Hepatocyte (in vitro differentiated cells): ENCODE results near the gene SPNS2.

Source experiments
- CTCF ChIP-seq: fragments of 200-600 bp; sonication (generic); IDR thresholded peaks from 2 replicates; pipeline ENCODE4 v1.5.1; 2016; ENCODE audit warnings: antibody characterized with exemption, mild to moderate bottlenecking; ENCODE audit not compliant: poor library complexity
- EZH2 ChIP-seq: fragments of 200-600 bp; sonication (generic); IDR thresholded peaks from 2 replicates; pipeline ENCODE4 v1.6.1; 2016; ENCODE audit warnings: antibody characterized with exemption, mild to moderate bottlenecking, borderline replicate concordance
- EZH2phosphoT487 ChIP-seq: fragments of 200-600 bp; sonication (generic); IDR thresholded peaks from one replicate; pipeline ENCODE4 v1.6.1; 2018; ENCODE audit warnings: antibody characterized with exemption, mild to moderate bottlenecking, low read depth, moderate library complexity; ENCODE audit not compliant: unreplicated experiment, severe bottlenecking

- TF ChIP-seq EZH2 (no peak), CTCF (no peak), EZH2phosphoT487 (no peak)
These were observed 89.1 kb downstream of the SPNS2 start for GRCh38 chr17:4587803-4588202.
